ENCODE measurements around the gene HTRA3.

The HTRA3 gene

GRCh38 chr4:8234715-8235114 is 34.8 kb upstream of the HTRA3 start:
- no peak for DNase-seq (ENCODE audit: low read depth in 2 of 2)

DNA sequence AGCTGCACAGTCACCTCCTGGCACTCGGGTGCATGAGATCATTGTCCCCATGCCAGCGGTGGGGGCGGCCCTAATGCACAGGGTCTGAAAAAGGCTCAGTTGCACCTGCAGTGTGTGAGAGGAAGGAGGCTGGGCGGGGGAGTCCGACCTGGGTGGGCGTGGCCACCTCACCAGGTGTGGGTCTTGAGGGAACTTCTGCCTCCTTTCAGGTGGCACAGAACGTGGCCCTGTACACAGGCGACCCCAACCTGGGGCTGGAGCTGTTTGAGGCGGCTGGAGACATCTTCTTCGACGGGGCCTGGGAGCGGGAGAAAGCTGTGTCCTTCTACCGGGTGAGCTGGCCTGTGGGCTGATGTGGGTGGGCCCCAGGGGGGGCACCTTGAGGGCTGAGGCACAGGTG is 34.3 kb upstream of the HTRA3 start:
- no peak for DNase-seq (ENCODE audit: low read depth in 2 of 2)

- DNase-seq (ENCODE audit: low read depth in 2 of 2) = no peak
Measured at GRCh38 chr4:8235686-8236085, 33.9 kb upstream of the HTRA3 start.

DNA sequence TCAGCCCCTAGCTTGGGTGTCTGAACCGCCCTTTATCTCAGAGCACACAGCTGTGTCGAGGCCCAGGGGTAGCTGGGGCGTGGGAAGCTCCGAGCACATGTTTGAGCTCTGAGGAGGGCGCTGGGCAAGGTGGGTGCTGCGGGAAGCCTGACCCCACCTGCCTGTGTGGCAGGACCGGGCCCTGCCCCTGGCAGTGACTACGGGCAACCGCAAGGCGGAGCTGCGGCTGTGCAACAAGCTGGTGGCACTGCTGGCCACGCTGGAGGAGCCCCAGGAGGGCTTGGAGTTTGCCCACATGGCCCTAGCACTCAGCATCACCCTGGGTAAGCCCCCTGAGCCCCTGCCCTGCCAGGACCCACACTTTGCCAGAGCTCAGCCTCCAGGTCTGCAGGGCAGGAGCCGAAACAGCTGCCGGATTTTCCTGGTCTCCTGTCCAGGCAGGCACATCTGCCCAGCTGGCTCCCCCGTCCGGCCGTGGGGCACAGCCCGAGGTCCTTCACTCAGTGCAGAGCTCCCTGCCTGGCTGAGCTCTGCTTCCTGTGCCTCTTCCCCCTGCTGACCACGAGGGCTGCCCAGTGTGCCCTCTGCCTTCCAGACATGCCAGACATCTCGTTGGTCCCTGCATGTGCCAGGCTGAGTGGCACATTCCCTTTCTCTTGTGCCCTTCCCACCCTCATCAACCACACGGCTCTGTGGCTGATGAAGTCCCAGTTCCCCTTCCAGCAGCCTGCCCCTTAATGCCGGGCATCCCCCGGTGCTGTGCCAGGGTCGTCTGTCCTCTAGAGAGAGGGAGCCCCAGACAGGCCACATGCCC is 33.2 kb upstream of the HTRA3 start:
- DNase-seq (ENCODE audit: low read depth in 2 of 2) = no peak

DNA sequence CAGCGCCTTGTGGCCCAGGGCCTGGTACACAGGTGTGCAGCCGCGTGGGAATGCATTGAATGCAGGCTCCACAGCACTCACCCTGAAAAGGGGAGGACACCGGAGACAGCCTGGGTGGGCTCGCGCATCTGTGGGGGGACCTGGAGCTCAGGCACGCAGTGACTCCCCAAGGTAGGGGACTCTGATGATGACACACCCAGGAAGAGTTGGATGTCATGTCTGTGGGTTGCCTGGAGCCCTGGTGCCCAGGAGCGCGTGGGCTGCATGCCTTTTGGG is 32.7 kb upstream of the HTRA3 start:
- no peak for DNase-seq (ENCODE audit: low read depth in 2 of 2)

- no peak for DNase-seq (ENCODE audit: low read depth in 2 of 2)
Measured at GRCh38 chr4:8237256-8237989, 32.1 kb upstream of the HTRA3 start.

- no peak for DNase-seq (ENCODE audit: low read depth in 2 of 2)
Measured at GRCh38 chr4:8238036-8238511, 31.5 kb upstream of the HTRA3 start.

DNA sequence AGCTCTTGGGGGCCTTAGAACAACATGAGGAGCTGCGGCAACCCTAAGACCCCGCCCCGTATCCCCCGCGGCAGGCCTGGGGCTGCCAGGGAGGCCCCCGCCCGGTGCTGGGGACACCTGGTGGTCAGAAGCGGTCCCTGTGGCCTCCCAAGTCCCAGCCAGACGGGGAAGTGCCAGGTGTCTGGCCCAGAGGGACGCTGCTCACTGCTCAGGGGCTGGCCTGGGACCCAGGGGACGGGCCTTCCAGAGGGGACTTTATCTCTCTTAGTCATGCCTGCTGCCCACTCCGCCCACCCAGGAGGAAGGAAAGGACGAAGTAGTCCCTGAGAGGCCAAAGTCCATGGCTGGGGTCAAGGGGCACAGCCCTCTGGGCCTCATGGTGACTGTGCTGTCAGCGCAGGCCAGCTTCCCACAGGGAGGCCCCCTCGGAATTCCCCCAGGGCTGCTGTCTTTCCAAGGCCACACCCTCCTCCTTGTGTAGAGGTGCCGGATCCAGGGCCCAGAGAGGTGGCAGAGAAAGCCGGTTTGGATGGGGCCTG is 31.0 kb upstream of the HTRA3 start:
- DNase-seq (ENCODE audit: low read depth in 2 of 2) = no peak

GRCh38 chr4:8239226-8239625 is 30.3 kb upstream of the HTRA3 start:
- DNase-seq (ENCODE audit: low read depth in 2 of 2) = no peak

GRCh38 chr4:8239661-8240060 is 29.9 kb upstream of the HTRA3 start:
- DNase-seq (ENCODE audit: low read depth in 2 of 2) = no peak

DNA sequence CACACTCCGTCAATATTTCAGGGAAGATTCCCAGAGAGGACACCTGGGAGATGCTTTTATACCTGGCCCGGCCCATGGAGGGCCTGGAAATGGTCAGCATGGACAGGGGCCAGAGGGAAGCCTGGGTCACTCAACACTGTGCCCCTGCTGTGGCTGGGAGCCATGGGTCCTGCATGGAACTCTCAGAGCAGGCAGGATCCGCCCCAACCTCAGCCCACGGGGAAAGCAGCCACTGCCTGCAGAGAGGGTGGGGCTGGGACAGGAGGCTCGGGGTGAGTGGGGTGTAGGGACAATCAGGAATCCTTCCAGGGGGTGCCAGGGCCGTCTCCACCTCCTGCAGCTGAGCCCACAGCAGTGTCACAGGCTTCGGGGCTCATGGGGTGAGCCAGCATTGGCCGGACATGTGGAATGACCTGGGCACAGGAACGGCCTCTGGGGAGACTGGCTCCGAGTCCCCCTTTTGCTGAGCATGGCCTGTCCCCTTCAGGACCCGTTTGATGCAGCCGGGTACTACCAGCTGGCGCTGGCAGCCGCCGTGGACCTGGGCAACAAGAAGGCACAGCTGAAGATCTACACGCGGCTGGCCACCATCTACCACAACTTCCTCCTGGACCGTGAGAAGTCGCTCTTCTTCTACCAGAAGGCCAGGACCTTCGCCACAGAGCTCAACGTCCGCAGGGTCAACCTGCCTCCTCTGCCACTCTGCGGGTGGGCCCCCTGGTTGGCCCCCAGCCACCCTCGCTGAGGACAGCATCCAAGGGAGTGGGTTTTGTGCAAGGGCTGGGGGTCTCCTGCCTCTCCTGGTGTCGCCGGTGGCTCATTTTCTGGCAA is 29.1 kb upstream of the HTRA3 start:
- DNase-seq (ENCODE audit: low read depth in 2 of 2) = no peak

- no peak for DNase-seq (ENCODE audit: low read depth in 2 of 2)
Measured at GRCh38 chr4:8241211-8241779, 28.3 kb upstream of the HTRA3 start.

DNA sequence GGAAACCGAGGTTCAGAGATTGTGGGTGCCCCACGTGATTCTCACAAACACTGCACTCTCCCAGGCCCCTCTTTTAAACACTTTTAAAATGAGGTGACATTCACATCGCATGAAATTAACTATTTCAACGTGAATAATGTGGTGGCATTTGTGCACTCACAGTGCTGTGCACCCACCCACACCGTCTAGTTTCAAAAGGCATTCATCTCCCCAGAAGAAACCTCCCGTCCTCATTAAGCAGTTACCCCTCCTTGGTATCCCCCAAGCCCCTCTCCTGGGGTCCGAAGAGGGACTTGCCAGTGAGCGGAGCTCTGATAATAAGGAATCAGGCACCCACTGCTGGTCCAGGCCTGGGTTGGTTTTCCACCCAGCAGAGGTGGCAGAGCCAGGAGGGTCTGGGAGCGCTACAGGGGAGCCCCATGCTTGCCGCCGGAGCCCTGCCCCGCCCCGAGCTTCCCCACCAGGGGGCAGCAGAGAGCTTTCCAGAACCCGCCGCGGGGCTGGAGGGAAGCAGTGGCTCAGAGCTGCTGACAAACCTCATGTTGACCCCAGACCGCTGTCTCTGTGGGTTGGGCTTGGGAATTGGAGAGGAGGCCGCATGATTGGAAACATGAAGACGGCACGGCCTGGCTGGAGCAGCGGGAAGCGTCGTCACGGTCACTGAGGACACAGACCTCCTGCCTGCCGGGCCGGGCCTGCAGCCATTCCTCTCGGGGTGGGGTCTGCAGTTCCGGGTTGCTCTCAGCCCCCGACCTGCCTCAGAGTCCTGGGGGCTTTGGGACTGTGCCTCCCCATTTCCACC is 27.5 kb upstream of the HTRA3 start:
- DNase-seq (ENCODE audit: low read depth in 2 of 2) = peak; percentile 52 to 56

GRCh38 chr4:8242782-8243560 is 26.6 kb upstream of the HTRA3 start:
- no peak for DNase-seq (ENCODE audit: low read depth in 2 of 2)

DNA sequence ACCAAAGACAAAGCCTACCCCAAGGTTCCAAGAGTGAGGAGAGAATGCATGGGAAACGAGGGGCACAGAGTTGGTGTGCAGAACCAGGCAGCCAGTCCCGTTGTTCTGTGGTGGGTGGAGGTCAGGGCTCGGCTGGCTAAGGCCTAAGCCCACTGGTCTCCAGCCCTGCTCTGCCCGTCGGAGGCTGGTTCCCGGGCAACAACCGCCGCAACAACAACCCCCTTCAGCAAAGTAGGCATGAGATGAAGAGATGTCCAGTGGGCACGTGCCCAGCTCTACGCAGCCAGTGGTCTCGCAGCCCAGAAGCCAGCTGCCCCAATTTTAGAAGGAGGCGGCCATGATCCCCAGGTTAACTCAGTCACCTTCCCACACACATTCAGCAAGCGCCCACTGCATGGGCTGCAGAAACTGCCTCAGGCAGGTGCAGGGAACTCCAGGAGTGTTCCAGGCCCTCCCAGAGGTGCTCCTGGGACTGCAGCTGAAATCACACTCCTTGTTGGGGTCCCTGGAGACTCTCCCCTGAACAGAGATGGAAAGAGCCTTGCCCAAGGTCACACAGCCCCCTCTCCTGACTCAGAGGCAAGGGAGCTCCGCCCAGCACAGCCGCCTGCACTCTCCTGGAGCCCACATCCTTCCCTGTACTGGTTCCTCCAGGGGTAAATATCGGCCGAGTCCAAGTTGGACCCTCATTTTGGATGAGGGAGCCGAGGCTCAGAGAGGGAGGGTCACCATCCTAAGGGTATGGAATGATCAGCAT is 25.4 kb upstream of the HTRA3 start:
- DNase-seq (ENCODE audit: low read depth in 2 of 2) = no peak

DNA sequence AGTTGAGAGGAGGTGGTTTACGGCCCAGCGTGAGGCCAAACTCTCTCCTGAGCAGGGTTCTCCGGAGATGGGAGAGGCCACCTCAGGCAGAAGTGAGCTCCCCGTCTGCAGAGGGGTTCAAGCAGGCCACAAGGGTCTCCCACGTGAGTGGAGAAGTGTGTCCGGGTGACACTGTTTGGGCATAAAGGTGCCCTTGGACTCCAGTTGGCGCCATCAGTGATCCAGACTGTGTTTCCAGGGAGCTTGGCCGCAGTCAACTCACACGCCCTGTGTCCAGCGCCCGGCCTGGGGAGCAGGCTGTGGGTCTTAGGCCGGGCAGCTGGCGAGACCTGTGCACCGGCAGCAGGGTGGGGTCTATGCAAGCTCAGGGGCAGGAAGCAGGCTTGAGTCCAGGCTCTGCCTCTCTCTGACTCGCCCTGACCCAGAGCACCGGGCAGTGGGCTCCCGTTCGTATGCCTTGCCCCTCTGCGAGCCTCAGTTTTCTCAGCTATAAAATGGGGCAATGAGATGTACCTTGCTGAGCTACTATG is 24.6 kb upstream of the HTRA3 start:
- no peak for DNase-seq (ENCODE audit: low read depth in 2 of 2)

DNA sequence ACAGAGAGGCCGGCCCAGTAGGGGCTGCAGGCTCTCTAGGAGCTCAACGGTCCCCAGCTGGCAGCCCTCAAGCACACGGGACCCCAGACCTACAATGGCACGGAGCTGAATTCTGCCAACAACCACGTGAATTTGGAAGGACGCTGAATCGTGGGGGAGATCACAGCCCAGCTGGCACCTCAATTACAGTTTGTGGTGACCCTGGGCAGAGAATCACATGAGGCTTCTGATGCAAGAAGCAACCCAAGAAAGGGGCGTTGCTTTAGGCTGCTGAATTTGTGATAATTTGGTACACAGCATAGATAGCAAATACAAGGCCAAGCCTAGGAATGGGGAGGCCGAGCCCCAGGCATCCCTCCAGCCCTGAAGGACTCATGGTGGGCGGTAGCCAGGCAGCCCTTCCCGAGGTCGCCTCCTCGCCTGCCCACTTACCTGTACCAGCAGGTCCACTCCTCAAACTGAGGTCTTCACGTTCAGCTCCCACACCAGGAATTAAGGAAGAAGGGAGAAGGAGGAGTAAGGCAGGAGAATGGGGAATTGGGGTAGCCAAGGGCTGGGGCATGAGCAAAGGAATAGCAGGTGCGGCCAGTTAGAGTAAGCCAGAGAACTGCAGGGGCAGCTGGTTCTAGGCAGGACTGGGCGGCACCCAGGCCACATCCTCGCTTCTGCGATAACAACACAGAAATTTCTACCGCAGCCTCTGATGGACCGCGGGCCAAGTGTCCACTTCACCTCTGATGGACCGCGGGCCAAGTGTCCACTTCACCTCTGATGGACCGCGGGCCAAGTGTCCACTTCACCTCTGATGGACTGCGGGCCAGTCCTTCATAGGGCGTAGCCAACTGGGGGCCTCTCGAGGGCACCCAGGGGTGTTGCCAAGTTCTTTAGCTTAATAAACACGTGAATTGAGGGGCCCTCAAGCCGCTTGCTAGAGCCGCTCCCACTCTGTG is 23.4 kb upstream of the HTRA3 start:
- no peak for DNase-seq (ENCODE audit: low read depth in 2 of 2)

Measured in stimulated activated CD8-positive, alpha-beta memory T cell treated with anti-CD3 and anti-CD28 coated beads, Interleukin-7, amount 100 ng/mL, for 4 hours (primary cell).